ENCODE data around the gene AKR1C8. TPM values are rescaled to one million over a fixed set of nuclear protein-coding genes. Genes with fewer than 3 reads are reported as not detected.

Gene AKR1C8
- total RNA-seq, result 0.41 TPM

GRCh38 chr10:5184987-5185775 is at the start of gene AKR1C8:
TSS of gene AKR1C8 (minus strand) at chr10:5185150. CDS start at chr10:5185104, 46 bp downstream.

GRCh38 chr10:5196702-5197113 is 11.8 kb upstream of the AKR1C8 start, which contains the start of gene AKR1C4:
TSS of gene AKR1C4 (plus strand) at chr10:5196837. CDS start at chr10:5196868, 31 bp downstream.

Other genes starting within 250 kb of the AKR1C8 start
- gene AKR1C1, start 221.7 kb downstream of the AKR1C8 start, total RNA-seq, result 6.3 TPM
- 7.9 TPM for gene AKR1C2, start 181.3 kb downstream of the AKR1C8 start, total RNA-seq
- gene AKR1C3, start 90.7 kb downstream of the AKR1C8 start, total RNA-seq, result 25.2 TPM
- not detected for gene AKR1C4, start 11.7 kb upstream of the AKR1C8 start, total RNA-seq
- gene UCN3, start 179.8 kb upstream of the AKR1C8 start, total RNA-seq, result not detected
- gene TUBAL3, start 219.7 kb upstream of the AKR1C8 start, total RNA-seq, result not detected
- gene NET1, start 227.4 kb upstream of the AKR1C8 start, total RNA-seq, result 121 TPM